Mucosa of stomach (tissue), 1 donor: ENCODE results near the gene ARF6.
A peak's percentile ranks its signal among the peaks of the same experiment; 100 is the strongest.

Source experiments
- H3K27me3 ChIP-seq: one replicate; pipeline ENCODE4 v1.7.0; 2013; ENCODE audit warnings: mild to moderate bottlenecking, low read length; ENCODE audit not compliant: control insufficient read depth, insufficient read depth
- H3K36me3 ChIP-seq: one replicate; pipeline ENCODE4 v1.7.0; 2013; ENCODE audit warnings: low read length; ENCODE audit not compliant: control insufficient read depth, insufficient read depth
- H3K4me1 ChIP-seq: one replicate; pipeline ENCODE4 v1.7.0; 2013; ENCODE audit warnings: mild to moderate bottlenecking, low read length; ENCODE audit not compliant: control insufficient read depth, insufficient read depth
- H3K4me3 ChIP-seq: one replicate; pipeline ENCODE4 v1.7.0; 2013; ENCODE audit warnings: low read length
- H3K9ac ChIP-seq: one replicate; pipeline ENCODE4 v1.7.0; 2013; ENCODE audit warnings: mild to moderate bottlenecking, low read length, moderate library complexity
- H3K9me3 ChIP-seq: one replicate; pipeline ENCODE4 v1.7.0; 2013; ENCODE audit warnings: mild to moderate bottlenecking, low read length, moderate library complexity; ENCODE audit not compliant: control insufficient read depth
- donor health status: Pancreatic carcinoma.

ARF6 gene

DNA sequence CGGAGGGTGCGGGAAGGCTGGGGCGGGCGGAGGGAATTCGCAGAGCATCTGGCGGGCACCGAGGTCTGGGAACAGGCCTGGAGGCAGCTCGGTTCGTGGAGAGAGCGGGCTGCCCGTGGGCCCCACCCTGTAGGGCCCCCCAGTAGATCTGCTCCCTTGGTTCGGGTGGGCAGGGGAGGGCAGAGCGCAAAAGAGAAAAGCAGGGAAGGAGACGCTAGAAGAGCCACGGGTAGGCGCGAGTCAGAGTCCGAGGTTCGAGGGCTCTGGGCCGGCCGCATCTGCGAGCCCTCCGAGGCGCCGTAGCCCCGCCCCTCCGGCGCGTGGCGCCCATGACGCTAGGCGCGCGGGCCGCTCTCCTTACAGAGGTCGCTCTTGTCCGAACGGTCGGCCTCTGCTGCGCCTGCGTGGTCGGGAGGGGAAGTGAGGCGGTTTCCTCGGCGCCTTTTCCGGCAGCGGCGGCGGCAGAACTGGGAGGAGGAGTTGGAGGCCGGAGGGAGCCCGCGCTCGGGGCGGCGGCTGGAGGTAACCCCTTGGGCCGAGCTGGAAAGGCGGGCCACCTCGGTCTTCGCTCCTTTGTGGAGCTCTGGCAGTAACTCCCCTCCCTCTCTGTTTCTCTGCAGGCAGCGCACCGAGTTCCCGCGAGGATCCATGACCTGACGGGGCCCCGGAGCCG, at the start of gene ARF6:
TSS of gene ARF6 (plus strand) at position 447 of the 673 bp plus-strand sequence. CDS start 655 bp downstream, outside the sequence.
- Histone ChIP-seq H3K4me1 (peaks cover 6% of the 10 kb centered on the region), H3K27me3 (no peaks in the 10 kb centered on the region), H3K9ac (peak within 1 kb of the TSS; percentile 100), H3K9me3 (no peaks in the 10 kb centered on the region), H3K36me3 (peaks cover 4% of the 10 kb centered on the region), H3K4me3 (peak within 1 kb of the TSS; percentile 61)

DNA sequence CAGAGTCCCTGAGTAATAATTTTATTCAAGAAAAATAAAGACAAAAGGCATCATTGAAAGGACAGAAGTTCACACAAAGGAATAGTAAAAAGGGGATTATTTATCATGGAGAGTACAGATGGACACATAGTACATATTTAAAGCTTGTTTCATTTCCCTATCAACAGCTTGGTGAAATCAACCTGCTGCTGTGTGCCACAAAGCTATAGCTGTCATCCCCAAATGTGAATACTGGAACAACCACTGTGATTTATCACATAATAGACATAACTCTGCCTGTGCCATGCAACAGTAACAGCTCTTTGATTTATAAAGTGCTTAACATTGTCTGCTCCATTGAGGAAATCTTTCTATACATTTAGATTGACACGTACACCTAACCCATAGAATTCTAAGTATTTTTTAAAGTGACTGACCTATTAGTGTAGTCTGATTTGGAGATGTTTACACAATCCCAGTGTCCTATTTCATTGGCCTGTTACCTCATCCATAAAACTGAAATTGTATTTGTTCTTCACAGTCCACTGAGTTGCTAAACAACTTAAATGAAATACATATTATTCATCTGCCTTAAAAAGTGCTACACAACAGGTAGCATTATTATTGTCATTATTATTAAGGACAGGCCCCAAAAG, 43.6 kb upstream of the ARF6 start:
- Histone ChIP-seq H3K4me3 (no peak overlapping the region), H3K9ac (no peak overlapping the region), H3K9me3 (no peaks in the 10 kb centered on the region), H3K4me1 (peaks cover 7% of the 10 kb centered on the region), H3K27me3 (no peaks in the 10 kb centered on the region), H3K36me3 (no peaks in the 10 kb centered on the region)

DNA sequence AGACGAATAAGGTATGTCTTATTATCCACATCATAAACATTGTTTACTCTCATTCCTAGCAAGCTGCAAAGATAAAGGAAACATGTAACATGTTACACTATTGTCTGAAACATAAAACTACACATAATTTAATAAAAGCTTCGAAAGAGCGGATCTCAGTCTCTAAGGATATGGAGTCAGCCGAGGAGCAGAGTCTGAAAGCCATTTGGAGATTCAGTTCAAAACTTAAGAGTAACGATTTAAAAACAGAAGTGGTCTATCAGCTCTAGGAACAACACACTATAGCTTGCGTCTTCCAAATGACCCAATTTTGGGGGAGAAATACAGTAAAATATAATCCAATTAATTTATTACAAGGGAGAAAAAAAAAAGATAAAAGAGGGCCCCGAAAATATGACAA, 41.1 kb upstream of the ARF6 start:
- Histone ChIP-seq H3K4me3 (peak overlapping the region; percentile 70), H3K9me3 (no peaks in the 10 kb centered on the region), H3K4me1 (peaks cover 7% of the 10 kb centered on the region), H3K36me3 (no peaks in the 10 kb centered on the region), H3K9ac (peak overlapping the region; percentile 96), H3K27me3 (no peaks in the 10 kb centered on the region)

DNA sequence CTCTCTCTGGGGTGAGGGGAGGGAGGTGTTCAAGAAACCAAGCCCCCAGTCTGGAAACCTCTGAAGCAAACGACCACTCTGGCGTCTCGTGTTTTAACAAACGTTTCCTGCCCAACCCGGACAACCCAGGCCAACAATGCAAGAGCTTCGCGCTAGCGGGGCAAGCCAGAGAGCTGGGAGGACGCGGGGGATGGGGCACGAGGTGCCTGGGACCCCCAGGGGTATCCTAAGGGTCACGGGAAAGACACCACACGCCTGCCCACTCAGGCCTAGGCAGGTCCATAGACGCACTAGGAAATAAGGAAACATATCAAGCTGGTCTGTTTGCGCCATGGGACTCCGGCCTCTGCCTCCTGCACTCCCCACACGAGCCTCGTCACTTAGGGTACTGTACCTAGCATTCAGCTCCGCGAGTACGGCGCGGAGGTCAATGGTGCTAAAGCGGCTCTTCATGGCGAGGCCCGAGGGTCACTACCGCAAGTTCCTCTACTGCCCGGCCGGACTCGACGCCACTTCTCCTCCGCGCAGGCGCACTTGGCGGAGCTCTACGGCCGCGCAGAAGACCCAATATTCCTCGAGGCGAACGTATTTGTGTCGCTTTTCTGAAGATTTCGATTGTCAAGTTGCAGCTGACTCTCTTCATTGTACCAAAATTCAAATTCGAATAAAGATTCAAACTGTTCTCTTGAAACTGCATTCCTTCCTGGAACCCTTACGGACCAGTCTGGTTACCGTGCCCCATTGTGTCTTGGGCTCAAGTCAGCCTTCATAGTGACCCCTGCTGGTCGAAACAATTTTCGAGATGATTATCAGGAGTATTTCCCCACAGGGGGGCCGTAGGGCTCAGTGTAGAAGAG, 40.4 kb upstream of the ARF6 start, which contains the start of gene NEMF:
TSS of gene NEMF (minus strand) at position 488 of the 857 bp plus-strand sequence. CDS start at position 453, 35 bp downstream.
- no peaks in the 10 kb centered on the region for H3K27me3 ChIP-seq
- H3K4me3 ChIP-seq = peak within 1 kb of the TSS; percentile 70
- H3K9me3 ChIP-seq = no peaks in the 10 kb centered on the region
- no peaks in the 10 kb centered on the region for H3K36me3 ChIP-seq
- peak within 1 kb of the TSS; percentile 96 for H3K9ac ChIP-seq
- peaks cover 7% of the 10 kb centered on the region for H3K4me1 ChIP-seq

DNA sequence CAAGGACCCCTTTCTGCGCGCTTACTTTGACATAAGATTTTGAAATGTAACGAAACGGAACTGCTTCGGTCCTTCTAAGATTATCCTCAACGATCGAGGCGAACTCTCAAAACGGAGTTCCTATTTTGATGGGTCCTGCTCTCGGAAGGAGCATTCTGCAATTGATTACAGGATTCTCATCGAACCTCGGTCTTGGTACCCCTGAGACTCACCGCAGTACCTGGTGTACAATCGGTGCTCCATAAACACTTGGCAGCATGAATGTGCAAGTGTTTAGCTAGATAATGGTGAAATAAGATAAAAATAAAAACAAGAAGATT, 39.8 kb upstream of the ARF6 start:
- H3K9ac ChIP-seq = peak overlapping the region; percentile 96
- peak overlapping the region; percentile 70 for H3K4me3 ChIP-seq
- no peaks in the 10 kb centered on the region for H3K27me3 ChIP-seq
- no peaks in the 10 kb centered on the region for H3K9me3 ChIP-seq
- H3K36me3 ChIP-seq = no peaks in the 10 kb centered on the region
- peaks cover 7% of the 10 kb centered on the region for H3K4me1 ChIP-seq

DNA sequence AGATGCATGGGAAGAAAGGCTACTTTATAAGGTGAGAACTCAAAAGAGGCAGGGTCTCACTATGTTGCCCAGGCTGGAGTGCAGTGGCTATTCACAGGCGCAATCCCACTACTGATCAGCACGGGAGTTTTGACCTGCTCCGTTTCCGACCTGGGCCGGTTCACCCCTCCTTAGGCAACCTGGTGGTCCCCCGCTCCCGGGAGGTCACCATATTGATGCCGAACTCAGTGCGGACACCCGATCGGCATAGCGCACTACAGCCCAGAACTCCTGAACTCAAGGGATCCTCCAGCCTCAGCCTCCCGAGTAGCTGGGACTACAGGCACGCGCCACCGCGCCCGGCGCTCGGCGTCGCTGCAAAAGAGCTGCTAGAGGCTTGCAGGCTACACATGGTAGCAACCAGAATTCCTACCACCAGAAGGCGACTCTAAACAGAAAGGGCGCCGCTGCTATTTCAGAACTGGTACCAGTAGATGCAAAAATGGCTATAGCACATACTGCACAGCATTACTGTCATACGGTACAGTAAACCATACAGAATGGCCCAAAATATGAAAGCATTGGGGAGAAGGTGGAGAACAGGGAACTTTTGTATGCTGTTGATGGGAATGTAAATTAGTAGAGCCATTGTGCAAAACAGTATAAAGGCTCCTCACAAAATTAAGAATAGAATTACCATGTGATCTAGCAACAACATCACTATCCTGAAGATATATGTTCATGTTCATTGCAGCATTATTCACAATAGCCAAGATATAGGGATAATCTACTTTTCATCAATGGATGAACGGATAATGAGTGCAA, 39.1 kb upstream of the ARF6 start:
- Histone ChIP-seq H3K9ac (no peak overlapping the region), H3K9me3 (no peaks in the 10 kb centered on the region), H3K4me1 (peaks cover 7% of the 10 kb centered on the region), H3K27me3 (no peaks in the 10 kb centered on the region), H3K36me3 (no peaks in the 10 kb centered on the region), H3K4me3 (no peak overlapping the region)

DNA sequence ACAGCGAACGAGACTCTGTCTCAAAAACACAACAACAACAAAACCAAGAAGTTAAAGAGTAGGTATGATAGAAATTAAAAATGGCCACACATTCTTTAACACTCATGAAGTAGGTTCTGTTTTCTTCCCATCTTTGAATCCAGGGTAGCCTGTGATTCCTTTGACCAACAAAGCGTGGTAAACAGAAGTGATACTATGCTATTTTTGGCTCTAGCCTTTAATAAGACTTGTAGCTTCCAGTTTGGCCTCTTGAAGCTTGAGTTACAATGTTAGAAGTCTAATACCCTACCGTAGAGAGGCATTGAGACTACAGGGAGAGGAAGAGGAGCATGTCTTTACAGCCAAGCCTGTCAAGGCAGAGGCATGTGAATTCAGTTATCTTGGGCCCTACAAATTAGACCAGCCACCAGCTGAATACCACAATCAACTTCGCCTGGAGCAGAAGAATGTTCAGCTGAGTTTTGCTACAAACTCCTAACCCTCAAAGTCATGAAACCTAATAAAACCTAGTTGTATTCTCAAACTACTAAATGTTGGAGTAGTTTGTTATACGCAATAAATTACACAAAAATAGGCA, 35.4 kb upstream of the ARF6 start:
- H3K9ac ChIP-seq = no peak overlapping the region
- H3K9me3 ChIP-seq = no peaks in the 10 kb centered on the region
- H3K27me3 ChIP-seq = no peaks in the 10 kb centered on the region
- no peak overlapping the region for H3K4me3 ChIP-seq
- H3K4me1 ChIP-seq = no peaks in the 10 kb centered on the region
- no peaks in the 10 kb centered on the region for H3K36me3 ChIP-seq

DNA sequence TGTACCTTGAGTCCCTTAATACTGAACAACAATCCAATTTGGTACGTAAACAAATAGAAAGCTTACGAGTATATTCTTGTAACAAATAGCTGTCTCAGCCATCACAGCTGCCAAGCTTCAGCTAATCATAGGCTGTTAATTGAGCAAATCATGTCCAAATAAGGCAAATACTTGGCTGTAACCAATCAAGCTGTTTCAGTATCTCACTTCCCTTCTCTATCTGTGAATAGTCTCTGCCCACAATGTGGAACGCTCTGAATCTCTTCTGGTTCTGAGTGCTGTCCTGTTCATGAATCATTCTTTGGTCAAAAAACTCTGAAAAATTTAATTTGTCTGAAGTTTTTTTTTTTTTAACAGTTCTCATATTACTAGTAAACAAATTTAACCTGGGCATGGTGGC, 34.5 kb upstream of the ARF6 start:
- H3K9me3 ChIP-seq = no peaks in the 10 kb centered on the region
- H3K27me3 ChIP-seq = no peaks in the 10 kb centered on the region
- H3K9ac ChIP-seq = no peak overlapping the region
- peaks cover under 1% of the 10 kb centered on the region for H3K4me1 ChIP-seq
- H3K4me3 ChIP-seq = no peak overlapping the region
- H3K36me3 ChIP-seq = no peaks in the 10 kb centered on the region

DNA sequence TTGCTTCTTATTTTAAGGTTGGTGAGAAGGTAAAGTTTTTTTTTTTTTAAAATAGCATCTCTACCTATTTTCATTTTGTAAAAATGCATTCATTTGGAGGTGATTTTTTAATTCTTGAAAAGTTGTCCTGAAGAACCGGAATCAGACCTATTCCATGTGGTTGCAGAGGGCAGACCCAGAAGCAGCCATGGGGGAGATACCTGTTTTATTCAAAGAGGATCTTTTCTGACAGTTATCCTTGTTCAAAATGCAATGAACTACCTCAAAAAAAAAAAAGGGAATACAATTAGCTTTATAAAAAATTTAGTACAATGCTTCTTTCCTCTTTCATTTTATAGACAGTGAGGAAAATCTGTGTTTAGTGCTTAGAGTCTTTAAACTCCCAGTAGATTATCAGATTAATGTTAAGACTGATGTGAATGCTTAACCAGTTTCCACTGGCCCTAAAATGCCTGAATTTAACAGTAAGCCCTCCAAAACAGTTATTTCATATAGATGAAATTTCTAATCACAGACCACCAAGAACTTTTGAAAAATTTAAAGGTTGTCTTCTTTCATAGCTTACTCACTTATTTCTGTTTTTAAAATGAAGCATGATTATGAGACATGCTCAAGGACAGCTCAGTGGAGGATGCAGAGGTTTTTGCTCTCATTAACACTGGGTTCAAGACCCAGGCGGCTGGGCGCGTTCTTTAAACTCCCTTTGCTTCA, 31.7 kb upstream of the ARF6 start:
- Histone ChIP-seq H3K4me3 (peak overlapping the region; percentile 100), H3K36me3 (no peaks in the 10 kb centered on the region), H3K9me3 (no peaks in the 10 kb centered on the region), H3K4me1 (peaks cover 9% of the 10 kb centered on the region), H3K27me3 (no peaks in the 10 kb centered on the region), H3K9ac (peak overlapping the region; percentile 100)

DNA sequence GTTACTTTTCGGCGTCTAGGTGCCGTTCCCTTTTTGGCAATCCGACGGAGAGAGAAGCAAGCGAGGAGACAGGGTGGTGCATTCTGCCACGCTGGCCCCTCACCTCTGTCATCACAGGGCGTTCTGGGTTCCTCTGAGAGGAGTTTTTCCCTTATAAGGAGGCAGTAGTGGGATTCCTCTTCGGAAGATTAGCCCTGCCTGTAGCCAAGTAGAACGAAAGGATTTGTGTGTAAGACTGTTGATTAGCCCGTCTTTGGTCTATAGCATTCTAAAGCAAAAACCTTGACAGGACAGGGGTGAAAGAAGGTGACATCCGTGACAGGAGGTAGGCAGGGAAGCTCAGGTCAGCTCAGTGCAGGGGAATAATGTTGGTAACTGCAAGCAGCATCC, 31.2 kb upstream of the ARF6 start:
- no peaks in the 10 kb centered on the region for H3K36me3 ChIP-seq
- H3K4me3 ChIP-seq = peak overlapping the region; percentile 100
- H3K9me3 ChIP-seq = no peaks in the 10 kb centered on the region
- H3K27me3 ChIP-seq = no peaks in the 10 kb centered on the region
- H3K4me1 ChIP-seq = peaks cover 9% of the 10 kb centered on the region
- peak overlapping the region; percentile 100 for H3K9ac ChIP-seq

DNA sequence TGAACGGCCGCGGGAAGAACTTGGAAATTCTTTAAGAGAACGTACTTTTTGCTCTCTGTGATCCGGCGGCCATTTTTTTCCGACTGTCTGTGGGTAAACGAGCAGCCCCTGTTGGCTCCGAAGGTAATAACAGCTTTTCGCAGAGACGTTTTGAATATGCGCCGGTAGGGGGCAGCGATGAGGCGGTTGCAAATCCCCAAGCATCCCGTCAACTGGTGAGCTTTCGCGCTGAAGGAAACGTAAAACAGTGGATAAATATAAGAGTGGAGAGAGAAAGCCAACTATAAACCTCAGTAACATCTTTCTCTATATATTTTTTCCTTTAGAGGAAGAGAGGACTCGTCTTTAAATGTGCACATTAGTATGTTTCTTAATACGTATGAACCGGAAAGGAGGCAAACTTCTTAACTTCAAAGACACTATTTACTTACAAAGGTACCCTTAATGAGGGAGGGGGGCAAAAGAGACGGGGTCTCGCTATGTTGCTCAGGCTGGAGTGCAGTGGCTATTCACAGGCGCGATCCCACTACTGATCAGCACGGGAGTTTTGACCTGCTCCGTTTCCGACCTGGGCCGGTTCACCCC, 30.7 kb upstream of the ARF6 start:
- Histone ChIP-seq H3K27me3 (no peaks in the 10 kb centered on the region), H3K9me3 (no peaks in the 10 kb centered on the region), H3K4me1 (peaks cover 9% of the 10 kb centered on the region), H3K36me3 (no peaks in the 10 kb centered on the region), H3K9ac (peak overlapping the region; percentile 100), H3K4me3 (peak overlapping the region; percentile 100)
